Cardiac fibroblast (primary cell): ENCODE data around the gene GRIN2A.

Experiments used
- DNase-seq, 2 donors: peaks; one replicate each; pipeline versions ENCODE4 v3.0.0 to v3.0.0-alpha.2; 2010; ENCODE audit warnings: low read depth in 2 of 2
- H3K4me3 ChIP-seq, 2 donors: replicated peaks in 1 of 2; 1 replicate in 1 of 2; 2 replicates in 1 of 2; pipeline ENCODE4 v1.5.1; 2011; ENCODE audit warnings: low read depth in 2 of 2, low read length in 2 of 2, mild to moderate bottlenecking in 2 of 2, moderate library complexity in 1 of 2
- CTCF ChIP-seq: IDR thresholded peaks from one replicate; pipeline ENCODE4 v1.5.1; 2011; ENCODE audit warnings: low read depth, mild to moderate bottlenecking, low read length, inconsistent platforms

GRIN2A gene

GRCh38 chr16:9836118-9836736 lies 346.0 kb downstream of the GRIN2A start:
- peak; percentile 12 to 59 for DNase-seq
- no peak for TF ChIP-seq CTCF
- H3K4me3 ChIP-seq = no peak overlapping the region

GRCh38 chr16:9827062-9827752 lies 355.0 kb downstream of the GRIN2A start:
- no peak overlapping the region for H3K4me3 ChIP-seq
- no peak for TF ChIP-seq CTCF
- DNase-seq = no peak

GRCh38 chr16:9826656-9827055 lies 355.6 kb downstream of the GRIN2A start:
- H3K4me3 ChIP-seq = no peak overlapping the region
- DNase-seq = no peak
- no peak for TF ChIP-seq CTCF

- DNase-seq = no peak
- no peak overlapping the region for H3K4me3 ChIP-seq
- no peak for TF ChIP-seq CTCF
These were observed 357.8 kb downstream of the GRIN2A start for GRCh38 chr16:9824200-9825068.

- no peak overlapping the region for H3K4me3 ChIP-seq
- no peak for DNase-seq
- no peak for TF ChIP-seq CTCF
These were observed 358.7 kb downstream of the GRIN2A start for GRCh38 chr16:9823510-9823909.

GRCh38 chr16:9821970-9822369 lies 360.3 kb downstream of the GRIN2A start:
- H3K4me3 ChIP-seq = no peak overlapping the region
- no peak for DNase-seq
- TF ChIP-seq CTCF = no peak
